Measurements from ENCODE around the gene KCNMB2. TPM values are rescaled to one million over a fixed set of nuclear protein-coding genes. Genes with fewer than 3 reads are reported as not detected.

KCNMB2 gene
- polyA plus RNA-seq, 1 donor (not counting 4 experiments of a cell fraction or from before 2014, with no cell fraction given), result not detected

DNA sequence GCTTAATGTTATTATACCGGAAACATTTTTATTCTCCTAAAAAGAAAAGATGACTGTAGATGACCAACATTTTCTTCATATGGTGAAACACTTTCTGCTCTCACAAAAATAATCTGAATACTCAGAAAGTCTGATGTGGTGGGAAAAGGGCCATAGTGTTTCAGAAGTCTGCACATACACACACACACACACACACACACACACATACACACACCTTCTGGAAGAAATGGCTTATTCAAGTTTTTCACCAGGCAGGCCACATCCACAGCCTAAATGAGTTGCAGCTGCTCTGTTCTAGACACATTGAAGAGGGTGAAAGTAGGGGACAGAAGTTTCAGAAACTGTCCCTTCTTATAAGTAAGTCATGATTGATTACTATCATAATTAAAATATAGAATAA is 315.3 kb downstream of the KCNMB2 start:
- Histone ChIP-seq H3K4me3 (ENCODE audit: control insufficient read depth in 2 of 3, extremely low read depth in 1 of 3, insufficient read depth in 2 of 3, low read depth in 1 of 3, low read length in 3 of 3) (no peak overlapping the region), H3K4me1 (ENCODE audit: control insufficient read depth, extremely low read depth, insufficient read depth, low read length) (no peaks in the 10 kb centered on the region), H3K27me3 (ENCODE audit: control insufficient read depth, extremely low read depth, insufficient read depth, low read length) (no peaks in the 10 kb centered on the region), H3K9ac (ENCODE audit: control insufficient read depth, extremely low read depth, insufficient read depth, low read length) (no peak overlapping the region), H3K9me1 (ENCODE audit: control insufficient read depth, extremely low read depth, insufficient read depth, low read length) (no peaks in the 10 kb centered on the region), H3K9me3 (ENCODE audit: control insufficient read depth, low read depth, low read length) (no peaks in the 10 kb centered on the region), H3K4me2 (ENCODE audit: control insufficient read depth, extremely low read depth, insufficient read depth, low read depth, low read length) (no peak overlapping the region), H3K36me3 (ENCODE audit: control insufficient read depth in 2 of 2, extremely low read depth in 1 of 2, insufficient read depth in 2 of 2, low read length in 2 of 2) (no peaks in the 10 kb centered on the region), H3K79me2 (ENCODE audit: control insufficient read depth, insufficient read depth, low read length) (no peaks in the 10 kb centered on the region), H3K27ac (ENCODE audit: control insufficient read depth, insufficient read depth, low read length) (no peak overlapping the region), H2AFZ (ENCODE audit: control insufficient read depth, low read length) (no peak overlapping the region), H4K20me1 (ENCODE audit: control insufficient read depth, extremely low read depth, insufficient read depth, low read length) (no peaks in the 10 kb centered on the region)
- dilution Hi-C loops (cut with MboI; ENCODE audit: extremely low pct_ligation_motif_present, low sequenced_read_pairs), result no loop called here
- DNase-seq (ENCODE audit: low read depth, low spot score) (no peak), FAIRE-seq (no peak)
- TF ChIP-seq, protein P1, sequence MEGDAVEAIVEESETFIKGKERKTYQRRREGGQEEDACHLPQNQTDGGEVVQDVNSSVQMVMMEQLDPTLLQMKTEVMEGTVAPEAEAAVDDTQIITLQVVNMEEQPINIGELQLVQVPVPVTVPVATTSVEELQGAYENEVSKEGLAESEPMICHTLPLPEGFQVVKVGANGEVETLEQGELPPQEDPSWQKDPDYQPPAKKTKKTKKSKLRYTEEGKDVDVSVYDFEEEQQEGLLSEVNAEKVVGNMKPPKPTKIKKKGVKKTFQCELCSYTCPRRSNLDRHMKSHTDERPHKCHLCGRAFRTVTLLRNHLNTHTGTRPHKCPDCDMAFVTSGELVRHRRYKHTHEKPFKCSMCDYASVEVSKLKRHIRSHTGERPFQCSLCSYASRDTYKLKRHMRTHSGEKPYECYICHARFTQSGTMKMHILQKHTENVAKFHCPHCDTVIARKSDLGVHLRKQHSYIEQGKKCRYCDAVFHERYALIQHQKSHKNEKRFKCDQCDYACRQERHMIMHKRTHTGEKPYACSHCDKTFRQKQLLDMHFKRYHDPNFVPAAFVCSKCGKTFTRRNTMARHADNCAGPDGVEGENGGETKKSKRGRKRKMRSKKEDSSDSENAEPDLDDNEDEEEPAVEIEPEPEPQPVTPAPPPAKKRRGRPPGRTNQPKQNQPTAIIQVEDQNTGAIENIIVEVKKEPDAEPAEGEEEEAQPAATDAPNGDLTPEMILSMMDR (optimal IDR thresholded peaks at IDR 0.05 in 1 of 3, IDR thresholded peaks at IDR 0.05 in 1 of 3, conservative IDR thresholded peaks at IDR 0.05 in 1 of 3; ENCODE audit: extremely low read depth in 1 of 3, insufficient read depth in 2 of 3, low read length in 3 of 3), result no peak
- TF ChIP-seq EZH2 (IDR thresholded peaks at IDR 0.05; ENCODE audit: low read length), result no peak

DNA sequence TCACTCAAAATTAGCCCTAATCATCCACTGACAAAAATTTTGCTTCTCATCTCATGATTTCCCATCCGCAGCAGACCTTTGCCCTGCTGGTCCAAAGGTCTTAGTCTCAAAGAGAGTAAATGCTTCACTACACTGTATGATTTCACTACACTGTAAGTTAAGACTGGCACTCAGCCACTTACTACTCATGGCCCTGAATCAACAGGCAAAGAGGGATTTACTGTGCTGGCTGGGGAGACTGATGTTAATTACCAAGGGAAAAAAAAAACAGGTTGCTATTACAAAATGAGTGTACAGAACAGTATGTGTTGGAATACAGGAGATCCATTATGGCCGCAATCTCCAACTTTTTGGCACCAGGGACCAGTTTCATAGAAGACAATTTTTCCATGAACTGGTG is 320.6 kb downstream of the KCNMB2 start:
- TF ChIP-seq EZH2 (IDR thresholded peaks at IDR 0.05; ENCODE audit: low read length), result no peak
- TF ChIP-seq, protein P1 (optimal IDR thresholded peaks at IDR 0.05 in 1 of 3, IDR thresholded peaks at IDR 0.05 in 1 of 3, conservative IDR thresholded peaks at IDR 0.05 in 1 of 3; ENCODE audit: extremely low read depth in 1 of 3, insufficient read depth in 2 of 3, low read length in 3 of 3), result no peak
- FAIRE-seq (no peak), DNase-seq (ENCODE audit: low read depth, low spot score) (no peak)
- dilution Hi-C loops (cut with MboI; ENCODE audit: extremely low pct_ligation_motif_present, low sequenced_read_pairs), result no loop called here
- Histone ChIP-seq H3K9me1 (ENCODE audit: control insufficient read depth, extremely low read depth, insufficient read depth, low read length) (no peaks in the 10 kb centered on the region), H3K4me3 (ENCODE audit: control insufficient read depth in 2 of 3, extremely low read depth in 1 of 3, insufficient read depth in 2 of 3, low read depth in 1 of 3, low read length in 3 of 3) (no peak overlapping the region), H4K20me1 (ENCODE audit: control insufficient read depth, extremely low read depth, insufficient read depth, low read length) (no peaks in the 10 kb centered on the region), H3K36me3 (ENCODE audit: control insufficient read depth in 2 of 2, extremely low read depth in 1 of 2, insufficient read depth in 2 of 2, low read length in 2 of 2) (no peaks in the 10 kb centered on the region), H3K4me1 (ENCODE audit: control insufficient read depth, extremely low read depth, insufficient read depth, low read length) (no peaks in the 10 kb centered on the region), H3K27ac (ENCODE audit: control insufficient read depth, insufficient read depth, low read length) (no peak overlapping the region), H3K27me3 (ENCODE audit: control insufficient read depth, extremely low read depth, insufficient read depth, low read length) (no peaks in the 10 kb centered on the region), H3K9me3 (ENCODE audit: control insufficient read depth, low read depth, low read length) (no peaks in the 10 kb centered on the region), H3K4me2 (ENCODE audit: control insufficient read depth, extremely low read depth, insufficient read depth, low read depth, low read length) (no peak overlapping the region), H2AFZ (ENCODE audit: control insufficient read depth, low read length) (no peak overlapping the region), H3K79me2 (ENCODE audit: control insufficient read depth, insufficient read depth, low read length) (no peaks in the 10 kb centered on the region), H3K9ac (ENCODE audit: control insufficient read depth, extremely low read depth, insufficient read depth, low read length) (no peak overlapping the region)

All from keratinocyte (primary cell).